B cell (primary cell): ENCODE results near the gene SPOCK1. TPM values are rescaled to one million over a fixed set of nuclear protein-coding genes. Genes with fewer than 3 reads are reported as not detected.

ENCODE experiments used
- ATAC-seq: fragments of 200-7000 bp; cut with Tn5 transposase; one replicate; pipeline ENCODE4 v1.10.0; 2021; ENCODE audit warnings: low read depth, mild to moderate bottlenecking, moderate number of reproducible peaks, moderate library complexity
- CTCF ChIA-PET: fragments of 350-600 bp; sonication (Branson Sonifier 250); formaldehyde crosslinking; loops from one replicate; lab custom pipeline; 2021; ENCODE audit warnings: antibody characterized with exemption, inconsistent platforms; lab: Charles Lee
- POLR2A ChIA-PET: fragments of 350-600 bp; sonication (Branson Sonifier 250); formaldehyde crosslinking; loops from one replicate; lab custom pipeline; 2021; ENCODE audit warnings: antibody characterized with exemption; lab: Charles Lee
- DNase-seq: peaks from one replicate; pipeline ENCODE4 v3.0.0; 2013
- H2AFZ ChIP-seq: 2 replicates; pipeline ENCODE4 v1.6.1; 2012; ENCODE audit warnings: mild to moderate bottlenecking, low read depth, low read length; ENCODE audit not compliant: insufficient read depth, poor library complexity, severe bottlenecking
- H3K27ac ChIP-seq, 2 donors: 1 replicate in 1 of 2; 2 replicates in 1 of 2; pipeline ENCODE4 v1.5.1; 2012 to 2013; ENCODE audit warnings: low read length in 2 of 2, mild to moderate bottlenecking in 2 of 2, moderate library complexity in 1 of 2
- H3K27me3 ChIP-seq, 4 experiments: fragments of 200-600 bp in 1 of 4; sonication (generic) in 1 of 4; replicated peaks in 1 of 4; 1 replicate in 2 of 4; 2 replicates in 2 of 4; pipeline versions ENCODE4 v1.6.1 to v1.7.0; 2013 to 2016; ENCODE audit warnings: low read length in 3 of 4, mild to moderate bottlenecking in 2 of 4, mixed read lengths in 1 of 4, moderate library complexity in 1 of 4; ENCODE audit not compliant: insufficient read depth in 4 of 4, control insufficient read depth in 3 of 4; ENCODE audit errors: control extremely low read depth in 1 of 4
- H3K36me3 ChIP-seq, 2 experiments: replicated peaks in 1 of 2; 1 replicate in 1 of 2; 2 replicates in 1 of 2; pipeline versions ENCODE4 v1.6.1 to v1.7.1; 2013; ENCODE audit warnings: low read length in 1 of 2; ENCODE audit not compliant: insufficient read depth in 2 of 2, control insufficient read depth in 1 of 2; ENCODE audit errors: control extremely low read depth in 1 of 2, extremely low read depth in 1 of 2
- H3K4me1 ChIP-seq, 2 donors: fragments of 200-600 bp in 1 of 2; sonication (generic) in 1 of 2; 1 replicate in 1 of 2; 2 replicates in 1 of 2; pipeline versions ENCODE4 v1.5.1 to v1.6.1; 2013 to 2017; ENCODE audit warnings: low read length in 2 of 2; ENCODE audit not compliant: control insufficient read depth in 2 of 2, insufficient read depth in 2 of 2
- H3K4me2 ChIP-seq: replicated peaks from 2 replicates; pipeline ENCODE3; 2012; ENCODE audit warnings: mild to moderate bottlenecking, low read depth, low read length; ENCODE audit not compliant: poor library complexity, severe bottlenecking
- H3K4me3 ChIP-seq, 5 experiments: fragments of 200-600 bp in 1 of 5; sonication (generic) in 1 of 5; 1 replicate in 3 of 5; 2 replicates in 2 of 5; pipeline versions ENCODE4 v1.5.1 to v1.7.0; 2011 to 2016; ENCODE audit warnings: low read length in 4 of 5, mild to moderate bottlenecking in 4 of 5, low read depth in 2 of 5, control low read depth in 1 of 5, moderate library complexity in 1 of 5; ENCODE audit not compliant: insufficient read depth in 1 of 5; ENCODE audit errors: control extremely low read depth in 1 of 5, extremely low read depth in 1 of 5
- H3K79me2 ChIP-seq: fragments of 200-600 bp; sonication (generic); one replicate; pipeline ENCODE4 v1.6.0; 2016; ENCODE audit warnings: low read length; ENCODE audit not compliant: control insufficient read depth, insufficient read depth
- H3K9ac ChIP-seq: fragments of 200-600 bp; sonication (generic); 2 replicates; pipeline ENCODE4 v1.6.1; 2017; ENCODE audit warnings: mild to moderate bottlenecking, low read length, moderate library complexity
- H3K9me3 ChIP-seq, 3 donors: one replicate each; pipeline versions ENCODE4 v1.6.1 to v1.7.1; 2013; ENCODE audit warnings: low read length in 2 of 3; ENCODE audit not compliant: control insufficient read depth in 2 of 3, insufficient read depth in 1 of 3; ENCODE audit errors: control extremely low read depth in 1 of 3
- H4K20me1 ChIP-seq: 2 replicates; pipeline ENCODE4 v1.6.0; 2012; ENCODE audit warnings: mild to moderate bottlenecking, low read length; ENCODE audit not compliant: insufficient read depth, control insufficient read depth, poor library complexity, severe bottlenecking
- H3K27ac Mint-ChIP-seq: one replicate; pipeline ENCODE4 v1.8.0; 2021; ENCODE audit warnings: mixed read lengths
- H3K27me3 Mint-ChIP-seq: one replicate; pipeline ENCODE4 v1.8.0; 2021; ENCODE audit warnings: mixed read lengths
- H3K4me1 Mint-ChIP-seq: one replicate; pipeline ENCODE4 v1.8.0; 2021; ENCODE audit warnings: mixed read lengths
- H3K4me3 Mint-ChIP-seq: one replicate; pipeline ENCODE4 v1.8.0; 2021; ENCODE audit warnings: mixed read lengths
- H3K9me3 Mint-ChIP-seq: one replicate; pipeline ENCODE4 v1.8.0; 2022; ENCODE audit warnings: mixed read lengths; ENCODE audit not compliant: insufficient read depth
- CTCF ChIP-seq: fragments of 200-600 bp; IDR thresholded peaks from one replicate; pipeline ENCODE4 v1.8.0; 2022; ENCODE audit warnings: antibody characterized with exemption, mild to moderate bottlenecking
- EZH2 ChIP-seq: IDR thresholded peaks from 2 replicates; pipeline ENCODE4 v1.6.1; 2012; ENCODE audit warnings: borderline replicate concordance, low read depth, mild to moderate bottlenecking, moderate library complexity, low read length; ENCODE audit not compliant: insufficient read depth, poor library complexity, severe bottlenecking
- WGBS: methylation state at CpG from one replicate; pipeline ENCODE4 v1.1.5; 2013; ENCODE audit warnings: missing lambda C conversion rate; ENCODE audit not compliant: insufficient coverage; 5-methylcytosine and 5-hydroxymethylcytosine counted together
- intact Hi-C: fragments of 100-400 bp; cut with micrococcal nuclease; formaldehyde crosslinking; loops from one replicate; pipeline ENCODE4 v1.10.0; 2022
- polyA plus RNA-seq: library from polyadenylated mRNA; depleted of rRNA; stranded (reverse); fragments of >200 nt; gene quantifications from 2 replicates; pipeline ENCODE4 v1.2.3, GENCODE V29; 2012
- total RNA-seq, 2 donors: library from RNA; stranded (reverse); fragments of 120-200 nt in 1 of 2; gene quantifications; 1 replicate in 1 of 2; 2 replicates in 1 of 2; pipeline versions ENCODE4 v1.2.3 to v1.2.4, GENCODE V29; 2013 to 2022

SPOCK1 gene
- total and polyA plus RNA-seq, 2 donors (not counting 1 experiment from before 2014, with no cell fraction given), result not detected

GRCh38 chr5:137481596-137481995 lies 17.5 kb downstream of the SPOCK1 start:
- H3K36me3 ChIP-seq, result no peaks in the 10 kb centered on the region
- no peaks in the 10 kb centered on the region for H3K9me3 Mint-ChIP-seq
- ChIA-PET CTCF (no interaction called here), POLR2A (no interaction called here)
- intact Hi-C loops, result no loop called here
- no peaks in the 10 kb centered on the region for H3K27me3 ChIP-seq
- H3K27ac Mint-ChIP-seq, result no peak overlapping the region
- H3K9ac ChIP-seq, result no peak overlapping the region
- no peak overlapping the region for H3K27ac ChIP-seq
- no peaks in the 10 kb centered on the region for H4K20me1 ChIP-seq
- no peak overlapping the region for H3K4me3 ChIP-seq
- DNase-seq (no peak), ATAC-seq (no peak)
- no peak overlapping the region for H2AFZ ChIP-seq
- no peaks in the 10 kb centered on the region for H3K4me1 ChIP-seq
- H3K4me2 ChIP-seq, result no peak overlapping the region
- H3K27me3 Mint-ChIP-seq, result no peaks in the 10 kb centered on the region
- TF ChIP-seq EZH2 (no peak), CTCF (no peak)
- WGBS, result 70% methylated on average over 2 of the region's 4 CpGs
- no peaks in the 10 kb centered on the region for H3K9me3 ChIP-seq
- no peak overlapping the region for H3K4me3 Mint-ChIP-seq
- H3K79me2 ChIP-seq, result no peaks in the 10 kb centered on the region
- H3K4me1 Mint-ChIP-seq, result no peaks in the 10 kb centered on the region

- ChIA-PET CTCF (no interaction called here), POLR2A (no interaction called here)
- Histone ChIP-seq H3K27me3 (no peaks in the 10 kb centered on the region), H3K9ac (no peak overlapping the region), H3K79me2 (no peaks in the 10 kb centered on the region), H3K36me3 (no peaks in the 10 kb centered on the region), H2AFZ (no peak overlapping the region), H3K9me3 (no peaks in the 10 kb centered on the region), H4K20me1 (no peaks in the 10 kb centered on the region), H3K4me3 (no peak overlapping the region), H3K4me1 (no peaks in the 10 kb centered on the region), H3K27ac (no peak overlapping the region), H3K4me2 (no peak overlapping the region)
- WGBS, result 46% methylated on average over 2 of the region's 3 CpGs
- no peaks in the 10 kb centered on the region for H3K4me1 Mint-ChIP-seq
- H3K27me3 Mint-ChIP-seq, result peaks cover 6% of the 10 kb centered on the region
- ATAC-seq, result no peak
- H3K4me3 Mint-ChIP-seq, result no peak overlapping the region
- DNase-seq, result no peak
- TF ChIP-seq EZH2 (no peak), CTCF (no peak)
- no peak overlapping the region for H3K27ac Mint-ChIP-seq
- peaks cover 3% of the 10 kb centered on the region for H3K9me3 Mint-ChIP-seq
- intact Hi-C loops, result no loop called here
Measured at GRCh38 chr5:137478043-137478442, 21.1 kb downstream of the SPOCK1 start.
